ENCODE results near the gene POLD1.
"Not testable (repeated sequence)": the region's sequence is repeated elsewhere in the genome, so short reads cannot be mapped to it uniquely, and the experiment has no call there.

POLD1 gene

DNA sequence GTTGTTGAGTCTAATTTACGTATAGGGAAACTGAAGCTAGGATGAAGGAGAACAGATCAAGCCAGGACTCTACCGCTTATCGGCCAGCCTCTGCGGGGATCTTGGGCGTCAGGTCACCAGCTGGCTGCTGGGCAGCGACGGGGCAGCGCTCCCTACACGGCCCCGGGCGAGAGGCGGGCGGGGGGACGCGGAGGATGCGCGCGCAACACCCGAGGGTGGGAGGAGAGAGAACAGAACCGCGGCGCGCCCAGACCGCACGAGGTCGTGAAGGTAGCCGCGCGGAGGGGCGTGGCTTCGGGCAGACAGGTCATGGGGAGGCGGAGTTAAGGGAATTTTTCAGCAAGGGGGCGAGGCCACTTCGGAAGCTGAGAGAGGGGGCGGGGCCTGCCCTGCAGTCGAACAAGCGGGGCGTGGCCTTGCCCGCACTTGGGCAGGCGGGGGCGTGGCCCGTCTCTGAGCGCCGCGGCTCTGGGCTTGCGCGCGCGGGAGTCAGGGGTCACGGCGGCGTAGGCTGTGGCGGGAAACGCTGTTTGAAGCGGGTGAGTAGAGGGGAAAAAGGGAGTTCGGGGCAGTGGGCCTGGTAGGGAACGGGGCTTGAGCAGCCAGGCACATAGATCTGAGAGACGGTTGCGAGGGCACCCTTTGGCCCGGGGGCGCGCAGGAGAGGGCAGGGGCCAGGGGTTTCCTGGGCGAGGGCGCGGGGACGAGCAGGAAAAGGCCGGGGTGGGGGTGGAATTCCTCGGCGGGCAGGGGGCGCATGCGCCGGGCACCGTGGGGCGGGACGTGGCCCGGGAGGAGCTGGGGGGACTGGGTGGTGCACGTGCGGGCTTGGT is at the start of gene POLD1:
TSS of gene POLD1 (plus strand) at position 496 of the 833 bp plus-strand sequence. CDS start 14,505 bp downstream, outside the sequence.
- DNase-seq (ENCODE audit: low spot score) = peak; percentile 95

DNA sequence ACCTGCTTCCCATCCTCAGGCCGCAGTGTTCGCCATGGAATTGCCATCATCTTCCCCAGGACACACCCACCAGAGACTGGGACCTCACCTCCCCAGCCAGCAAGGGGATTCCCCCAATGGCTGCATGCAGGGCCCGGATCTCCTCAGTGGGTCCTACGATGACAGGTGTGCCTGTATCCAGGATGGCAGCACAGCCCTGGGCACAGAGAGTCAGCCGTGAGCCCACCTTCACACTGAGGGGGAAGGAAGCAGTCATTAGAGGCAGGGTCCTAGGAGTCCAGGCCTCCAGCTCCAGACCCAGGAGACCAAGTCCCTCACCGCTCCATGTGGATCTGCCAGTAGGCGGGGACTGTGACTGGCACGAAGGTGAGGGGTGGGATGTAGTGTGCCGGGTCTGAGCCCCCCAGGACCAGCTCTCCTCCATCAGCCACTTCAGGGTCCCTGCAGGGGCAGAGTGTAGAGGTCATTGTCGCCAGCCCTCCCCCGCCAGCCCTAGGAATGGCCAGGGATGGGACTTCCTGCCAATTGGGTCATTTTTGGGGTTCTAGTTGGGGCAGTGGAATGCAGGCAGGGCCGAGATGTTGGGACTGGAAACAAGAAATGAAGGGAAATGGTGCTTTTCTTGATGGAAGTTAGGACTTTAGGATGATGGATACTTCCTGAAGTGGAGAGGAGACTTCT is 49.3 kb upstream of the POLD1 start:
- no peak for DNase-seq (ENCODE audit: low spot score)

DNA sequence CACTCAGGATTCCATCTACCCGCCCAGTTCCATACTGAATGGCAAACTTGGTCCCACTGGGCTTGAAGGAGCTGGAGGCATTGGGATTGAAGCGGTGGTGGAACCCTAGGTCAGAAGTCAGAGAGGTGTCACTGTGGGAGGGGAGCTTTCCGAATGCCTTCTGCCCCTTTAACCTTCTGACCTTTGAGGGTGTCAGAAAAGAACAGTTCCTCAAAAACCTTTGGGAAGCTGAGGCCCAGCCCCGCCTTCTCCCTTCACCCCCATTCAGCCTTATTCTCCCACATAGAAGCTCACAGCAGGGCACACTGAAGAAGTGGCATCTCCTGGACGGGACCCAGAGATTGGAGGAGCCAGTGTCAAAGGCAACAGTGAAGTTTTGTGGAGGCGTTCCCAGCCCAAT is 47.1 kb upstream of the POLD1 start:
- DNase-seq (ENCODE audit: low spot score) = not testable (repeated sequence)

DNA sequence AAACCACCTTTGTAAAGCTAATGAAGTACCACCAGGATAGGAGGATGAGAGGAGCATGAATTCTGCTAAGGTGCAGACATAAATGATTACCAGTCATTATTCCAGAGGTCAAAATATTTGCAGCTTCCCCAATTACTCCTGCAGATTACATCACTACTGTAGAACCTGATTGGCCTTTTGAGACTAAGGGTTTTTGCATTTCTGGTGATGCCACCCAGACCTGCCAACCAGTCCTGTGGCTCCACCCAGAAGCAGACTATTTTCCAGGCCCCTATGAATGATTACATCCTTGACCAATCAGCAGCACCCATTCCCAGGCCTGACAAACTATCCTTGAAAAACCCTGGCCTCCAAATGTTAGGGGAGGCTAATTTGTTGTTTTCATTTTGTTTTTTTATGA is 43.8 kb upstream of the POLD1 start:
- no peak for DNase-seq (ENCODE audit: low spot score)

DNA sequence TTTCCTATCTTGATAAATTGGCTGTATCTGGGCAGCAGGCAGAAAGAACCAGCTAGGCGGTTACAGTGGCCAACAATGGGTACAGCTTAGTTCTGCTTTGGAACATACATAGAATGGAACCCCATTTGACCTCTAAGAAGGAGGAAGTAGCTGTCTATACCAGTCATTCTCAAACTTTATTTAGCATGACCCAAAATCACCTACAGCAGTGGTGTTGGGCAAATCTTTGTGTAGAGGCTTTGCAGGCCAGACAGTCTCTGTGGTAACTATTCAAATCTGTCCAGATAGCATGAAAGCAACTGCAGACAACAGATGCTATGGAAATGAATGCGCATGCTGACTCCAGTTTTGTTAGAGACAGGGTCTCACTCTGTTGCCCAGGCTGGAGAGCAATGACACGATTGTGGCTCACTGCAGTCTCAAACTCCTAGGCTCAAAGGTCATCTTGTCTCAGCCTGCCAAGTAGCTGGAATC is 43.0 kb upstream of the POLD1 start:
- no peak for DNase-seq (ENCODE audit: low spot score)

DNA sequence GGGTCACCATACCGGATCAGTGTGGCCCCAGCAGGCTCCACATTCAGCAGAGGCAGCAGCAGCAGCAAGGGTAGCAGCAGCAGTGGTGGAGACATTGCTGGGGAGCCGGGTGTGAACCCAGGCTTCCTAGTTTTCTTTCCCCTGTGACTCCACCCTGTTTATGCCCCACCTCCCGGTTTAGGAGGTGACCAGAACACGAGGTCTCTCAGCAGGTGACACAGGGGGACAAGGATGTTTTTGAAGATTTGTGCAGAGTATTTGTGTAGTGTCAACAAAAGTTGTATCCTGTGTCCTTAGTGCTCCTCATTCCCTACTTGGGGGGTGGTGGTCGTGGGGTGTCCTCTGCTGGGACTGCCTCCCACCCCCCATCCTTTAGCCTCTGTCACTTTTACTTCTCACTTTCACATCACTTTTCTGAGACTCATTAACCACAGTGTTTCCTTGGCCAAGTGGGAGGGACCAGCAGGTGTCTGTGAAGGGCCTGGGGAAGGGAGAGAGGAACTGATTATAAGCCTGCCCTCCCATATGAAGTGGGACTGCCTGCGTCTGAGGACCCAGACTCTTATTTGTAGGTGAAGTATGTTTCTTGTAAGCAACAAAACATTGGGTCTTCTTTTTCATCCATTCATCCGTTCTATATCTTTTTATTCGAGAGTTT is 39.4 kb upstream of the POLD1 start:
- no peak for DNase-seq (ENCODE audit: low spot score)

DNA sequence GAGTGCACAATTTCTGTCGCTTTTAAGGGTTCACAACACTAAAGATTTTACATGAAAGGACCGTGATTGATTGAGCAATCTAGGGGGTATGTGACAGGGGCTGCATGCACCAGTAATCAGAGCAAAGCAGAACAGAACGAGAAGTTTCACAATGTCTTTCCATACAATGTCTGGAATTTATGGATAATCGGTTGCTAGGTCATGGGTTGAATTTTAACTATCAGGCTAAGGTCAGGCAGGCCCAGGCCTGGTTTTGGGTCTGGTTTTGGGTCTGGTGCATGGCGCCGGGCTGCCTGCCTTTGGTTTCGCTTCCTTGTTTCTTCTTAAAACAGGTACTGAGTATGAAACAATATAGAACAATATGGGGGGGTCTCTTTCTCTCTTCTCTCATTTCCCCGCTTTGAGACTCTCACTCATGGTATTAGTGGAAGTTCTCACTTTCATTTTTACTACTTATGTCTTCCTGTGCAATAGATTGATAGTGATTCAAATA is 37.0 kb upstream of the POLD1 start:
- not testable (repeated sequence) for DNase-seq (ENCODE audit: low spot score)

DNA sequence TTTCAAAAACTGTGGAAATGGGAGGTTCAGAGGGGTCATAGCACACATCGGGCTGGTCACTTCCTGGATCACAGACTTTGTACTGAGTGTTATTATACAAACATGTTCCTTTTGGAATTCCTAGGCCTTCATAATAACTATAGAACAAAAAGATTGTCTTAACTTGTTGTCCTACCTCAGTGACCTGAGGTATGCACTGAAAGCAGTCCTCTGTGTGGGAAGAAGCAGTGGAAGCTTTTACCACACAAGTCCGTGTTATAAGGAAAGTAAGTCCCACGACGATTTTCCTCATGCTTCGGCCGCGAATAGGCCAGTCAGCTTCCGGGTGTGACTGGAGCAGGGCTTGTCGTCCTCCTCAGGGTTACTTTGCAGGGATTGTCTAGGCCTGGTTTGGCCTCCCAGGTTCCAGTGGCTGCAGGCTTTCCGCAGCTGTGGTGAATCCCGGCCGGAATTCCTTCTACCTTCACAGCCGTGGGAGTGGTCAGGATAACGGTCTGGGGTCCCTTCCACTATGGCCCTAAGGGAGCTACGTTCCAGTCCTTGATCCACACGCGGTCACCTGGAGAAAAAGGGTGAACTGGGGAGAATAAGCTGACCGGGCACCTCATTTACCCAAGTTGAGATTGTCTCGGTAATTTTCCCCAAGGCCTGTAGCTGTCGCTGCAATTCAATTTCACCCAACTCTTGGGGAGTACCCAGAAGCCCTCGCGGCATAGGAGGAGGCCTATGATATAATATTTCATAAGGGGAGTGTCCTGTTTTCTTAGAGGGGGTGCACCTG is 34.7 kb upstream of the POLD1 start:
- DNase-seq (ENCODE audit: low spot score) = no peak

DNA sequence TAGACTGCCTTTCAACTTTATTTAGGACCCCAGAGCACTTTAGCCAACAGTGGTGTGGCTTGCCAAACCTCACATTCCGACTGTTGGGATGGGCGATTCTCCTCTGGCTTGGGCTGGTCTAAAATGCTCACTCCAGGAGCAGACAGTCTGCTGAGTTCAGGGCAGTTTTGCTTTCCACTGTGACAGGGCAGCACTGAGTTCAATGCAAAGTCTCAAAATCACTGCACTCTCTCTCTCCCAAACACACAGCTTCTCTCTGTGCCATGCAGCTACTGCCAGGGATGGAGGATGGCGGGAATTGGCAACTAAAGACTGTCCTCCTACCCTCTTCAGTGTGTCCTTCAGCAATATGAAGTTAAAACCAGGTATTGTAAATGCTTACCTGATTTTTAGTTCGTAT is 31.9 kb upstream of the POLD1 start:
- no peak for DNase-seq (ENCODE audit: low spot score)

DNA sequence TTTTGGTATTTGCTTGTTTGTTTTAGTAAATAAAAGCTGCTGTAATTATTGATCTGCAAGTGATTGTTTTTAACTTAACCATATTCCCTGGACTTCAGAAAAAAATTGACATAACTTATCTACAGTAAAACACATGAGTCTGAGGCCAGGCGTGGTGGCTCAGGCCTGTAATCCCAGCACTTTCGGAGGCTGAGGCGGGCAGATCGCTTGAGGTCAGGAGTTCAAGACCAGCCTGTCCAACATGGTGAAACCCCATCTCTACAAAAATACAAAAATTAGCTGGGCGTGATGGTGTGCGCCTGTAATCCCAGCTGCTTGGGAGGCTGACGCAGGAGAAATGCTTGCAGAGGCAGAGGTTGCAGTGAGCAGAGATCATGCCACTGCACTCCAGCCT is 30.7 kb upstream of the POLD1 start:
- DNase-seq (ENCODE audit: low spot score) = not testable (repeated sequence)

DNA sequence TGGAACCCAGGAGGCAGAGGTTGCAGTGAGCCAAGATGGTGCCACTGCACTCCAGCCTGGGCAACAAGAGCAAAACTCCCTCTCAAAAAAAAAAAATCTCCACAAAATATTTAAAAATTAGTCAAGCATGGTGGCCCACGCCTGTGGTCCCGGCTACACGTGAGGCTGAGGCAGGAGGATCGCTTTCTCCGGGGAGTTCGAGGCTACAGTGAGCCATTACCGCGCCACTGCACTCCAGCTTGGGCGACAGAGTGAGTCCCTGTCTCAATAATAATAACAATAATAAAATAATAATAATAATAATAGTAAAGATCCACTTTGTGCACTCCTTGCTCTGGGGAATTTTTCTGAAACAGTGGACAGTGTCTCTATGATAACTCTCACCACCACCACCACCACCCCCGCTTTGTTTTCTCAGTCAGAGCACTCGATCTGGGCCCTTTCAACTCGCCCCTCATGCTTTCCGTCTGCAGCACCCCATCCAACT is 27.4 kb upstream of the POLD1 start:
- no peak for DNase-seq (ENCODE audit: low spot score)

DNA sequence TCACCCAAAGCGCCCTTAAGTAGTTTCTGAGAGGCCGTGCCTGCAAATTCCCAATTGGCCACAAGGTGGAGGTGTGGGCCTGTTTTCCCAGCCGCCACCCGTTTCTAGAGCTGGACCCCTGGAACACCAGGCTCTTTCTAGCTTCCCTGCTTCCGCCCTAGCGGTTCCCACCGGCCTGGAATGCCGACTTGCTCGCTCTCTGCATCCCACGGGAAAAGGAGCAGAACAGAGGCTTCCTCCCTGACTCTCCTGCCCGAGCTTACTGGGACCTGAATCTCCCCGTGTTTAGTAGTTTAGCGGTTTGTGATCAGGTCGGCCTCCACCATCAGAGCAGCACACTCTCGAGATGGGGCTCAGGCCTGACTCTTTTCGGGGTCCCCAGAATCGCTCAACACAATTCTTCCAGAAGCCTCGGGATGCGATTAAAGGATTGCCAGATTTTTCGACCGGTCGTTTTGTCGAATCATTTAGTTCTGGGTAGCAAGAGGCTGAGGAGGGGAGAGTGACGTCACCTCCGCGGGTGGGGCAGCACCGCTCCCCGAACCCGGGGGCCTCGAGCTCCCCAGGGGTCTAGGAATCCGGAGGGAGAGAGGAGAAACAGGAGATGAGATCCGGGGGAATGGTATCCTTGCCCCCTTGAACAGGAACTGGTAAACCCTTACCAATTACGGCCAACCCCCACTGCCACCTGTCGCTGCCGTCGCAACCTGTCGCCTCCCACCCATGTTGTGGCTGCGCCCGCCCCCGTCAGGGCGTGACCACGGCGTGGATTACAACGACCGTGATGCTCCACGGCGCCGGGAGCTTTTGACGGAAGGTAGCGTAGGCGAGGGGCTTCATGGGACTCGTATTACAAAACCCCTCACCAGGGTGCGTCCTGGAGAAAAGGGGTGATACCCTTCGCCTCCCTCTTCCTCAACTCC is 26.7 kb upstream of the POLD1 start:
- peak; percentile 40 for DNase-seq (ENCODE audit: low spot score)

DNA sequence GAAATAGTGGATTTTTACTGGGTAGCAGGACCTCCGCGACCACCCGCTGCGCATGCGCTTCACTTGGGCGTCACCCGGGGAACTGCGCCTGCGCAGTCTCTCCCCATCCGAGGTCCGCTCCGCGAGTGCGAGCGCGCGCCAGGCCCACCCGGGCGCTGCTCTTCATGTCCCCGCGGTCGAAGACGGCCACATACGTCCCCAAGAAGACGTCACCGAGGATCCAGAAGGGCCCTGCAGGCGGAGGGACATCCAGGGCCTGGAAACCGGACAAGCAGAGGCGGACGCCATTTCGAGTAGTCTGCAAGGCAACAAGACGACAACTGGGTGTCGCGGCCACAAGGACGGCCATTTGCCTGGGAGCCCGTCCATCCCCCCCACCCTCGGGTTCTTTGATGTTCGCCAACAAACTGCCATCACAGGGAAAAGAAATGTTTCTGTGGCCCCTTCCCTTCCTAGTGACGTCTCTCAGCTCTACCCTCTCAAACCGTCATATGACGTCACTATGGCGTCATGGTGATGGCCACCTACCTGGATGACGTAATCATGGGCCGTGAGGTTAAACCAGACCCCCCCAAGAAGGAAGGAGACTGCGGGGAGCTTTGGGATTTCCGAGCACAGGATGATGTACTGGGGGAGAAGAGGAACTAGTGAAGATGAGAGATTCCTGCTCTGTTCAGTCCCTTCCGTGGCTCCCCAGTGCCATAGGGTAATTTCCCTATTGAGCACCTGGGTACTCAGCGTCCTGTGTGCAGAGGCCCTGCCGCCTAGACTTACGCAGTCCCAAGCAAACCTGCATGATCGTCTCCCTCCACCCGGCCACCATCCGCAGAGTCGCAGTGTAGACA is 25.4 kb upstream of the POLD1 start:
- DNase-seq (ENCODE audit: low spot score) = peak; percentile 48

DNA sequence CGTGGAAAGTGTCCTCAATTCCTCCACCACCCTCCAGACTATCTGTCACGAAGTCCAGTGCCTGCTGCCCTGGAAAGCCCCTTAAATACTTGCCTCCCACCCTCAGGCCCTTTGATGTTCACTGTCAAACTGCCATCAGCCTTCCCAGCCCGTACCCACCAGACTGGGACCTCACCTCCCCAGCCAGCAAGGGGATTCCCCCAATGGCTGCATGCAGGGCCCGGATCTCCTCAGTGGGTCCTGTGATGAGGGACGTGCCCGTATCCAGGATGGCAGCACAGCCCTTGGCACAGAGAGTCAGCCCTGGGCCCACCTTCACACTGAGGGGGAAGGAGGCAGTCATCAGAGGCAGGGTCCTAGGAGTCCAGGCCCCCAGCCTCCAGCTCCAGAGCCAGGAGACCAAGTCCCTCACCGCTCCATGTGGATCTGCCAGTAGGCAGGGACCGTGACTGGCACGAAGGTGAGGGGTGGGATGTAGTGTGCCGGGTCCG is 24.8 kb upstream of the POLD1 start:
- DNase-seq (ENCODE audit: low spot score) = no peak

DNA sequence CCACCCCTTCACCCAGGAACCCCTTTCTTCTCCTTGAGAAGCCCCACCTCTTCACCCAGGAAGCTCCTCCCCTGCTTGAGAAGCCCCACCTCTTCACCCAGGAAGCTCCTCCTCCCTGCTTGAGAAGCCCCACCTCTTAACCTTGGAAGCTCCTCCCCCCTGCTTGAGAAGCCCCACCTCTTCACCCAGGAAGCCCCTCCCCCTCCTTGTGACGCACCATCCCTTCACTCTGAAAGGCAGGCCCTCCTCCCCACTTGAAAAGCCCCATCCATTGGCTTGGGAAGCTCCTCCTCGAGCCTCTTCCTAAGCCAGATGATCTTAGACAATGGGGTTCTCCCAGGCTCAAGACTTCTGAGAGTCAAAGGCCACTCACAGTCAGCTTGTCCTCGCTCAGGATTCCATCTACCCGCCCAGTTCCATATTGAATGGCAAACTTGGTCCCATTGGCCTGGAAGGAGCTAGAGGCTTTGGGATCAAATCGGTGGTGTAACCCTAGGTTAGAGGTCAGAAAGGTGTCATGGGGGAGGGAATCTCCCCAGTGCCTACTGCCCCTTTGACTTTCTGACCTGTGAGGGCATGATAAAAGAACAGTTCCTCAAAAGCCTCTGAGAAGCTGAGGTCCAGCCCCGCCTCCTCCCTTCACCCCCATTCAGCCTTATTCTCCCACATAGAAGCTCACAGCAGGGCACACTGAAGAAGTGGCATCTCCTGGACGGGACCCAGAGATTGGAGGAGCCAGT is 22.7 kb upstream of the POLD1 start:
- DNase-seq (ENCODE audit: low spot score) = no peak

DNA sequence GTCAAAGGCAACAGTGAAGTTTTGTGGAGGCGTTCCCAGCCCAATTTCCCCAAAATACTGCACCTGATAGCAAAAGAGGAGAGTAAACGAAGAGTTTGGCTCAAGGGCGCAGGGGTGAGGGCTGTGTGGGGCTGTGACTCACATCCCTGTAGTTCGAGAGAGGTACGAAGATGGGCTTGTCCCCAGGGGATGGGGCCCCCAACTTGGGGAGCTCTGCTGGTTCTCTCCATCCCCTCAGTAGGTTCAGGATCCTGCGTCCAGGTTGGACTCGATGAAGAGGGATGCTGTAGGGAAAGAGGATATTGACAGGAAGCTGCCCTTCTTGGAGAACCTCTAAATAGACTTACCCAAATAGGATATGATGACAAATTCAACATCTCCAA is 22.1 kb upstream of the POLD1 start:
- DNase-seq (ENCODE audit: low spot score) = no peak

DNA sequence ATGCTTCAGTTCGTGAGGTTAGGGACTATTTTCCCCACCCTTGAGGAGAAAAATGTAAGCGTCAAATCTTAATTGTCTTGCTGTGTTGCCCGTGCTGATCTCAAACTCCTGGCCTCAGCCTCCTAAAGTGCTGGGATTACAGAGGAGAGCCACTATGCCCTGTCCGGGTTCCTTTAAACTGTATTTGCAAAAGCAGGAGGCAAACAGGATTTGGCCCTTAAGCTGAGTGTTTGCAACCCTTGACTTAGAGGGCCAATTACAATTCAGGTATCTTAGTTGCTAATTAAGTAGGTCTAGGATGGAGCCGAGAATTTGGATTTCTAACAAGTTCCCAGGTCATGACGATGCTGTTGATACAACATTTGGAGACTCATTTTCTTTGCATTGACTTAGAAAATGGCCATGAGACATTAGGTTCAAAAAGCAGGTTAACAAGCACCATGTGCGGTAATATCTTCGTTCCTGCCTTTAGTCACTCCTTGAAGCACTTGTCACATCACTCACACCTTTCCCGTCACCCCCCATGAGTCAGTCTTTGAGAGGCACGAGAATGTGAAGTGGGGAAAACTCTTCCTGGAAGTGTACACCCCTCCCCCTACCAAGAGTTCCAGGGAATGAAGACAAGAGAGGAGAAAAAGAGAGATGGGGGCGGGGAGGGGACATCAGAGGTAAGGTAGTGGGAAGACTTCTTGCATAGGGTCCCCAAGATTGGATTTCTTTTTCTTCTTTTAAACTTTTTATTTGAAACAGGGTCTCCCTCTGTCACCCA is 21.3 kb upstream of the POLD1 start:
- DNase-seq (ENCODE audit: low spot score) = no peak

All from kidney capillary endothelial cell (primary cell).